GM23338 (cell line): ENCODE results near the gene DDR2. TPM values are rescaled to one million over a fixed set of nuclear protein-coding genes. Genes with fewer than 3 reads are reported as not detected.

Source experiments
- ATAC-seq: fragments of 200-7000 bp; cut with Tn5 transposase; 3 replicates; pipeline ENCODE4 v1.9.1; 2020
- DNase-seq: peaks from one replicate; pipeline ENCODE4 v3.0.0-alpha.2; 2015; ENCODE audit warnings: low spot score
- H2AFZ ChIP-seq: fragments of 200-600 bp; sonication (generic); 2 replicates; pipeline ENCODE4 v1.8.0; 2016; ENCODE audit warnings: antibody characterized with exemption, mild to moderate bottlenecking, moderate library complexity
- H3F3A ChIP-seq: fragments of 200-600 bp; sonication (generic); replicated peaks from 2 replicates; pipeline ENCODE4 v1.8.0; 2017; ENCODE audit warnings: antibody characterized with exemption, mixed run types, low read depth
- H3K27ac ChIP-seq: fragments of 200-600 bp; sonication (generic); 2 replicates; pipeline ENCODE4 v1.6.1; 2016; ENCODE audit warnings: low read depth
- H3K27me3 ChIP-seq: fragments of 200-600 bp; sonication (generic); 2 replicates; pipeline ENCODE4 v1.8.0; 2016; ENCODE audit warnings: mild to moderate bottlenecking, mixed run types, moderate library complexity; ENCODE audit not compliant: insufficient read depth
- H3K36me3 ChIP-seq: fragments of 200-600 bp; sonication (generic); 2 replicates; pipeline ENCODE4 v1.8.0; 2016; ENCODE audit warnings: mild to moderate bottlenecking; ENCODE audit not compliant: insufficient read depth
- H3K4me1 ChIP-seq: fragments of 200-600 bp; sonication (generic); 2 replicates; pipeline ENCODE4 v1.8.0; 2016; ENCODE audit warnings: mild to moderate bottlenecking, moderate library complexity; ENCODE audit not compliant: insufficient read depth
- H3K4me2 ChIP-seq: fragments of 200-600 bp; sonication (generic); 2 replicates; pipeline ENCODE4 v1.7.1; 2017; ENCODE audit warnings: mixed run types
- H3K4me3 ChIP-seq: fragments of 200-600 bp; sonication (generic); 2 replicates; pipeline ENCODE4 v1.6.1; 2016; ENCODE audit warnings: mixed run types
- H3K79me2 ChIP-seq: fragments of 200-600 bp; sonication (generic); replicated peaks from 2 replicates; pipeline ENCODE4 v1.8.0; 2017; ENCODE audit warnings: mild to moderate bottlenecking; ENCODE audit not compliant: insufficient read depth
- H3K9me2 ChIP-seq: fragments of 200-600 bp; sonication (generic); 2 replicates; pipeline ENCODE4 v1.8.0; 2017; ENCODE audit not compliant: insufficient read depth
- H4K20me1 ChIP-seq: fragments of 200-600 bp; sonication (generic); replicated peaks from 2 replicates; pipeline ENCODE4 v1.8.0; 2017; ENCODE audit warnings: mild to moderate bottlenecking; ENCODE audit not compliant: insufficient read depth
- H3K27ac Mint-ChIP-seq: 2 replicates; pipeline ENCODE4 v1.8.0; 2020; ENCODE audit warnings: inconsistent platforms, mild to moderate bottlenecking, moderate library complexity, mixed read lengths
- H3K27me3 Mint-ChIP-seq: 3 replicates; pipeline ENCODE4 v1.8.0; 2022; ENCODE audit warnings: low read depth, mild to moderate bottlenecking, moderate library complexity, mixed read lengths, inconsistent platforms; ENCODE audit not compliant: insufficient read depth, poor library complexity
- H3K36me3 Mint-ChIP-seq: 3 replicates; pipeline ENCODE4 v1.8.0; 2021; ENCODE audit warnings: low read depth, mild to moderate bottlenecking, inconsistent platforms, moderate library complexity, mixed read lengths
- H3K4me1 Mint-ChIP-seq: 3 replicates; pipeline ENCODE4 v1.8.0; 2020; ENCODE audit warnings: mild to moderate bottlenecking, inconsistent platforms, mixed read lengths
- H3K4me3 Mint-ChIP-seq: 3 replicates; pipeline ENCODE4 v1.8.0; 2021; ENCODE audit warnings: moderate library complexity, mild to moderate bottlenecking, inconsistent platforms, mixed read lengths
- H3K9me3 Mint-ChIP-seq: 3 replicates; pipeline ENCODE4 v1.8.0; 2020; ENCODE audit warnings: moderate library complexity, mild to moderate bottlenecking, inconsistent platforms, mixed read lengths
- CREB1 ChIP-seq: fragments of 250-450 bp; sonication (Bioruptor Pico); IDR thresholded peaks from 2 replicates; pipeline ENCODE4 v1.5.0; 2020; ENCODE audit warnings: low read depth, mild to moderate bottlenecking, moderate library complexity
- EZH2 ChIP-seq: fragments of 200-600 bp; sonication (generic); IDR thresholded peaks from one replicate; pipeline ENCODE4 v1.8.0; 2017; ENCODE audit warnings: antibody characterized with exemption, mild to moderate bottlenecking, low read depth; ENCODE audit not compliant: unreplicated experiment
- EZH2phosphoT487 ChIP-seq: fragments of 200-600 bp; sonication (generic); IDR thresholded peaks from one replicate; pipeline ENCODE4 v1.8.1; 2018; ENCODE audit warnings: antibody characterized with exemption; ENCODE audit not compliant: unreplicated experiment
- JUNB ChIP-seq: IDR thresholded peaks from one replicate; pipeline ENCODE4 v1.6.1; 2016; ENCODE audit warnings: antibody characterized with exemption; ENCODE audit not compliant: unreplicated experiment
- NANOG ChIP-seq: IDR thresholded peaks from 2 replicates; pipeline ENCODE4 v1.6.1; 2016; ENCODE audit warnings: antibody characterized with exemption, borderline replicate concordance
- POLR2AphosphoS5 ChIP-seq: IDR thresholded peaks from 2 replicates; pipeline ENCODE4 v1.6.1; 2016; ENCODE audit warnings: antibody characterized with exemption, low read depth
- STAT1 ChIP-seq: IDR thresholded peaks from one replicate; pipeline ENCODE4 v1.6.1; 2016; ENCODE audit warnings: antibody characterized with exemption; ENCODE audit not compliant: unreplicated experiment
- ZNF114 ChIP-seq: fragments of 250-450 bp; sonication (Bioruptor Pico); IDR thresholded peaks from 2 replicates; pipeline ENCODE4 v1.5.0; 2020; ENCODE audit warnings: mild to moderate bottlenecking, moderate library complexity
- ZNF331 ChIP-seq: fragments of 250-450 bp; sonication (Bioruptor Pico); IDR thresholded peaks from 2 replicates; pipeline ENCODE4 v1.5.0; 2020; ENCODE audit warnings: low read depth, mild to moderate bottlenecking, moderate library complexity
- ZNF462 ChIP-seq: fragments of 250-450 bp; sonication (Bioruptor Pico); IDR thresholded peaks from 2 replicates; pipeline ENCODE4 v1.5.0; 2020; ENCODE audit warnings: mild to moderate bottlenecking, moderate library complexity
- polyA plus RNA-seq: library from polyadenylated mRNA; unstranded; fragments of >200 nt; fragmentation: Nextera tagmentation; extraction: Ambion mirVana; gene quantifications from 2 replicates; pipeline ENCODE4 v1.2.1, GENCODE V29; 2016
- total RNA-seq: library from RNA; depleted of rRNA; stranded (reverse); fragments of >200 nt; shearing (Covaris generic); gene quantifications from 2 replicates; pipeline ENCODE4 v1.2.3, GENCODE V29; 2014
- TF ChIP-seq, protein P1 (sequence below): IDR thresholded peaks from 2 replicates; pipeline ENCODE4 v1.6.1; 2016; ENCODE audit warnings: antibody characterized with exemption
- TF ChIP-seq, protein P2 (sequence below), 2 experiments: fragments of 200-600 bp in 1 of 2; sonication (generic) in 1 of 2; conservative IDR thresholded peaks; 2 replicates each; pipeline versions ENCODE4 v1.5.1 to v1.6.1; 2016 to 2017; ENCODE audit warnings: antibody characterized with exemption in 2 of 2, low read depth in 2 of 2, mild to moderate bottlenecking in 2 of 2, moderate library complexity in 1 of 2
- TF ChIP-seq, protein P3 (sequence below): IDR thresholded peaks from one replicate; pipeline ENCODE4 v1.6.1; 2018; ENCODE audit warnings: antibody characterized with exemption; ENCODE audit not compliant: unreplicated experiment

Gene DDR2
- total and polyA plus RNA-seq, 2 experiments from 2014 or later: 0.66 to 1.8 TPM

DNA sequence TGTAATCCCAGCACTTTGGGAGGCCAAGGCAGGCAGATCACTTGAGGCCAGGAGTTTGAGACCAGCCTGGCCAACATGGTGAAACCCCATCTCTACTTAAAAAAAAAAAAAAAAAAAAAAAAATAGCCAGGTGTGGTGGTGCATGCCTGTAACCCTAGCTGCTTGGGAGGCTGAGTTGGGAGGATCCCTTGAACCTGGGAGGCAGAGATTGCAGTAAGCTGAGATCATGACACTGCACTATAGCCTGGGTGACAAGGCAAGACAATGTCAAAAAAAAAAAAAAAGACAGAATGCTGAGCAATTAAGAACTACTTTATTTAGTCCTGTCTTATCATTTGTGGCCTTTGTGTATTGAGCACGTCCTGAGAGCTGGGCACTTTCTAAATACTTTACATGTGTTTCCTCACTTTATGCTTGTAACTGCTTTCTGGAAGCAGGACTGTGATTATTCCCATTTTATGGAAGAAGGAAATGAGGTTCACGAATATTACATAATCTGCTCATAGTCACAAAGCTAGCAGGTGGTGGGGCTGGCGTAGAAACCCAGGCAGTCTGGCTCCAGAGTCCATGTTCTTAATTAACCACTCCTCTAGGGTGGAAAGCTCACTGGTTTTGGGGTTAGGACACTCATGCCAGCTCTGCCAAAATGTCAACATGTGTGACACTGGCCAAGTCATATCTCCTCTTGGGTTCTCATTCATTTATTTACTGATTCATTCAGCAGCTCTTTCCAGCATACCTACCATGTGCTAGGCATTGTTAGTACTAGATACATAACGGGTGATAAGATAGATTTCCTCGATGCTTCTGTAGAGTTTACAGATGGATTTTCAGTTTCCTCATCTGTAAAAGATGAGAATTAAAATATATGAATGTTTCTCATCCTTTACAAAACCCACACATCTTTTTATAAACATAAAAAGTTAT lies 57.7 kb downstream of the DDR2 start:
- Histone ChIP-seq H3K4me1 (peaks cover 11% of the 10 kb centered on the region; the same call in 1 of the 2 replicates), H3K79me2 (no peaks in the 10 kb centered on the region), H3K27me3 (no peaks in the 10 kb centered on the region), H3K4me2 (no peak overlapping the region), H3K9me2 (no peaks in the 10 kb centered on the region), H3K27ac (no peak overlapping the region), H4K20me1 (no peaks in the 10 kb centered on the region), H3K4me3 (no peak overlapping the region), H2AFZ (no peak overlapping the region), H3K36me3 (no peaks in the 10 kb centered on the region), H3F3A (no peaks in the 10 kb centered on the region)
- Mint-ChIP-seq H3K9me3 (no peaks in the 10 kb centered on the region), H3K4me3 (no peak overlapping the region), H3K27me3 (peaks cover 2% of the 10 kb centered on the region), H3K4me1 (peaks cover 19% of the 10 kb centered on the region), H3K36me3 (no peaks in the 10 kb centered on the region), H3K27ac (no peak overlapping the region)
- TF ChIP-seq ZNF462 (CRISPR knock-in tag) (no peak), ZNF331 (no peak), STAT1 (no peak), EZH2phosphoT487 (no peak), JUNB (no peak), EZH2 (no peak), CREB1 (no peak), ZNF114 (CRISPR knock-in tag) (no peak), NANOG (no peak), POLR2AphosphoS5 (no peak)
- TF ChIP-seq, protein P1, sequence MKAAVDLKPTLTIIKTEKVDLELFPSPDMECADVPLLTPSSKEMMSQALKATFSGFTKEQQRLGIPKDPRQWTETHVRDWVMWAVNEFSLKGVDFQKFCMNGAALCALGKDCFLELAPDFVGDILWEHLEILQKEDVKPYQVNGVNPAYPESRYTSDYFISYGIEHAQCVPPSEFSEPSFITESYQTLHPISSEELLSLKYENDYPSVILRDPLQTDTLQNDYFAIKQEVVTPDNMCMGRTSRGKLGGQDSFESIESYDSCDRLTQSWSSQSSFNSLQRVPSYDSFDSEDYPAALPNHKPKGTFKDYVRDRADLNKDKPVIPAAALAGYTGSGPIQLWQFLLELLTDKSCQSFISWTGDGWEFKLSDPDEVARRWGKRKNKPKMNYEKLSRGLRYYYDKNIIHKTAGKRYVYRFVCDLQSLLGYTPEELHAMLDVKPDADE: no peak
- TF ChIP-seq, protein P2, sequence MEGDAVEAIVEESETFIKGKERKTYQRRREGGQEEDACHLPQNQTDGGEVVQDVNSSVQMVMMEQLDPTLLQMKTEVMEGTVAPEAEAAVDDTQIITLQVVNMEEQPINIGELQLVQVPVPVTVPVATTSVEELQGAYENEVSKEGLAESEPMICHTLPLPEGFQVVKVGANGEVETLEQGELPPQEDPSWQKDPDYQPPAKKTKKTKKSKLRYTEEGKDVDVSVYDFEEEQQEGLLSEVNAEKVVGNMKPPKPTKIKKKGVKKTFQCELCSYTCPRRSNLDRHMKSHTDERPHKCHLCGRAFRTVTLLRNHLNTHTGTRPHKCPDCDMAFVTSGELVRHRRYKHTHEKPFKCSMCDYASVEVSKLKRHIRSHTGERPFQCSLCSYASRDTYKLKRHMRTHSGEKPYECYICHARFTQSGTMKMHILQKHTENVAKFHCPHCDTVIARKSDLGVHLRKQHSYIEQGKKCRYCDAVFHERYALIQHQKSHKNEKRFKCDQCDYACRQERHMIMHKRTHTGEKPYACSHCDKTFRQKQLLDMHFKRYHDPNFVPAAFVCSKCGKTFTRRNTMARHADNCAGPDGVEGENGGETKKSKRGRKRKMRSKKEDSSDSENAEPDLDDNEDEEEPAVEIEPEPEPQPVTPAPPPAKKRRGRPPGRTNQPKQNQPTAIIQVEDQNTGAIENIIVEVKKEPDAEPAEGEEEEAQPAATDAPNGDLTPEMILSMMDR (conservative IDR thresholded peaks at IDR 0.05; ENCODE audit: low read depth in 2 of 2): no peak
- TF ChIP-seq, protein P3, sequence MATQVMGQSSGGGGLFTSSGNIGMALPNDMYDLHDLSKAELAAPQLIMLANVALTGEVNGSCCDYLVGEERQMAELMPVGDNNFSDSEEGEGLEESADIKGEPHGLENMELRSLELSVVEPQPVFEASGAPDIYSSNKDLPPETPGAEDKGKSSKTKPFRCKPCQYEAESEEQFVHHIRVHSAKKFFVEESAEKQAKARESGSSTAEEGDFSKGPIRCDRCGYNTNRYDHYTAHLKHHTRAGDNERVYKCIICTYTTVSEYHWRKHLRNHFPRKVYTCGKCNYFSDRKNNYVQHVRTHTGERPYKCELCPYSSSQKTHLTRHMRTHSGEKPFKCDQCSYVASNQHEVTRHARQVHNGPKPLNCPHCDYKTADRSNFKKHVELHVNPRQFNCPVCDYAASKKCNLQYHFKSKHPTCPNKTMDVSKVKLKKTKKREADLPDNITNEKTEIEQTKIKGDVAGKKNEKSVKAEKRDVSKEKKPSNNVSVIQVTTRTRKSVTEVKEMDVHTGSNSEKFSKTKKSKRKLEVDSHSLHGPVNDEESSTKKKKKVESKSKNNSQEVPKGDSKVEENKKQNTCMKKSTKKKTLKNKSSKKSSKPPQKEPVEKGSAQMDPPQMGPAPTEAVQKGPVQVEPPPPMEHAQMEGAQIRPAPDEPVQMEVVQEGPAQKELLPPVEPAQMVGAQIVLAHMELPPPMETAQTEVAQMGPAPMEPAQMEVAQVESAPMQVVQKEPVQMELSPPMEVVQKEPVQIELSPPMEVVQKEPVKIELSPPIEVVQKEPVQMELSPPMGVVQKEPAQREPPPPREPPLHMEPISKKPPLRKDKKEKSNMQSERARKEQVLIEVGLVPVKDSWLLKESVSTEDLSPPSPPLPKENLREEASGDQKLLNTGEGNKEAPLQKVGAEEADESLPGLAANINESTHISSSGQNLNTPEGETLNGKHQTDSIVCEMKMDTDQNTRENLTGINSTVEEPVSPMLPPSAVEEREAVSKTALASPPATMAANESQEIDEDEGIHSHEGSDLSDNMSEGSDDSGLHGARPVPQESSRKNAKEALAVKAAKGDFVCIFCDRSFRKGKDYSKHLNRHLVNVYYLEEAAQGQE: no peak
- DNase-seq (no peak), ATAC-seq (no peak)
